Measurements from ENCODE around the gene FCGR2B.
"Not testable (repeated sequence)": the region's sequence is repeated elsewhere in the genome, so short reads cannot be mapped to it uniquely, and the experiment has no call there.

FCGR2B gene

DNA sequence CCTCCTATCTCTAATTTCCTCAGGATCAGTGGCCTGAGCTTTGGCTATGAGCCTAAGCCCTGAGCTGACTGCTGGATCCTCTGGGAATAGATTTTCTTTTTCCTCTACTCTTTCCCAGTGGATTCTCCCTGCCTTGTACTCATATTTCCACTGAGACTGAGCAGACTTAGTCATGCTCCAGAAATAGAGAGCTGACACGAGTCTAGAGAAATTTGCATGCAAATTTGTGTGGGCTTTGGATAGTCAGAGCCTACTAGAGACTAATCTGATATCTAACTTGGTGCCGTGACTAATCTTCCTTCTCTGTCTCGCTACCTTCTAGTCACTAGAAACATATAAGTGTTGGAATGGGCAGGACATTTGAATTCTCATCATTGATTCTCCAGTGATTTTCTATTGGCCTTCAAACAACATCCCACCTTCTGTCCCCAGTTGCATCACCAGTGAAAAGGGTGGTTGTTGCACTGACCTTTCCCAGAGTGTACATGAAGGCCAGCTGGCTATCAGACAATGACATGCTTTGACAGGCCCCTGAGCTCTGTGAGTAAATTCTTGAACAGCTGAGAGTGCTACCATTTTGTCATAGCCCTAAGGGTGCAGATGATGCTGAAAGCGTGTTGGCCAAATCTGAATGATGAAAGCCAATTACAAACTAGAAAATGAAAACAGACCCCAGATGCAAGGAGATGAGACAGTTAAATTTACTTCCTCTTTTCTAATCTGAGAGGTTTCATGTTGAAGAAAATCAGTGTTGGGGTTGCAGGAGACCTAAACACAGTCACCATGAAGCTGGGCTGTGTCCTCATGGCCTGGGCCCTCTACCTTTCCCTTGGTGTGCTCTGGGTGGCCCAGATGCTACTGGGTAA is 43.8 kb downstream of the FCGR2B start, which contains the start of gene FCRLA:
TSS of gene FCRLA (plus strand) at position 748 of the 866 bp plus-strand sequence. CDS start at position 784, 36 bp downstream.
- no peak for DNase-seq

GRCh38 chr1:161707503-161707902 is 44.6 kb downstream of the FCGR2B start:
- no peak for DNase-seq

DNA sequence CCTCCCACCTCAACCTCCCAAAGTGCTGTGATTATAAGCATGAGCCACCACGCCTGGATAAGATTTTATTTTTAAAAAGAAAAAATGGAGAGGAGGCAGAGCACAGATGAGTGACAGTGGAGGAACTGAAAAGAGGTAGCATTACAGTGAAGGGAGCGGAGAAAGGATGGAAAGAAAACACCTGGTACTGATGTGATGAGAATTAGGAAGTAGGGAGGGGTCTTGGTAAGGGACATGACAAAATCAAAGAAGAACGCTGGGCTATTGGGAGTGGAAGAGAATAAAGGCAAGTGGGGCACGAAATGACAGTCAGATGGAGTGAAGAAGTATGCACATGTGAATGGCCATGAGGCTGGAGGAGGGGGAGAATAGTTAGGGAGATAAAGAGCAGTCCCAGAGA is 46.4 kb downstream of the FCGR2B start:
- no peak for DNase-seq

DNA sequence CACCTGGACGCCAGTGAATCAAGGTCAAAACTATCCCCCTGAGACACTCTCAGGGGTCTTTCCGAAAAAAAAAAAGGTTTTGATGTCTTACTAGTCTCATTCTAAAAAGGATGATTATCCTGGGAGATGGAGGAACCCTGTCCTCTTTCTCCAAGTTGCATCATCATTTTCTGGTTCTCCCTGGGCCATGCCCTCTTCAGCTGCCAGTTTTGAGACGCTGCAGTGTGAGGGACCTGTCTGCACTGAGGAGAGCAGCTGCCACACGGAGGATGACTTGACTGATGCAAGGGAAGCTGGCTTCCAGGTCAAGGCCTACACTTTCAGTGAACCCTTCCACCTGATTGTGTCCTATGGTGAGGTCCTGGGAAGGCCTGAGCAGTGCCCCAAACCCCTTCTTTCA is 47.6 kb downstream of the FCGR2B start:
- DNase-seq, result no peak

DNA sequence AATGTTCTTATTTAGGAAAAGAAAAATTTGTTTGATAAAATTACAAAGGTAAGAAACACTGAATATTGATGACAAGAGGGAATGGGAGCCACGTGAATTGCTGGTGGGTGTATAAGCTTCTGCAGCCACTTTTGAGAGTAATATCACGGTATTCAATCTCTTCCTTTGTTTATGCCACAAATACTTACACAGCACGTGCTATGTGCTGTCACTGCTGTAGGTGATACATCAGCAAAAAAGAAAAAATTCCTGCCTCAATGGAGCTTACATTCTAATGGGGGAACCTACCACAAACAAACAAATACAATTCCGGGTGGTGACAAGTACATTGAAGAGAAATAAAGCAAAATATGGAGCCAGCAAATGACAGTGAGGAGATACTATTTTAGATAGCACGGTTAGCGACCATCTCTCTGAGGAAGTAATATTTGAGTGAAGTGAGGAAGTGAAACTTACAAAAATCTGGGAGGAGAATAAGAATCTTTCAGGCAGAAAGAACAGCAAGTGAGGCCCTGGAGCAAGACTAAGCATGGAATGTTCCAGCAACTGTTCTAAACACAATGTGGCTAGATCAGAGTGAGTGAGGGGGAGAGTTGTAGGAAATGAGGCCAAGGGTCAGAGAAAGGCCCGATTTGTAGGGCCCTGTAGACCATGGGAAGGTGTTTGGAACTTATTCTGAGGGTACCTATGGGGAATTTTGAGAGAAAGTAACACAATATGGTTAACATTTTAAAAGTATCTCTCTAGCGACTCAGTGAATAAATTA is 55.8 kb downstream of the FCGR2B start:
- no peak for DNase-seq

DNA sequence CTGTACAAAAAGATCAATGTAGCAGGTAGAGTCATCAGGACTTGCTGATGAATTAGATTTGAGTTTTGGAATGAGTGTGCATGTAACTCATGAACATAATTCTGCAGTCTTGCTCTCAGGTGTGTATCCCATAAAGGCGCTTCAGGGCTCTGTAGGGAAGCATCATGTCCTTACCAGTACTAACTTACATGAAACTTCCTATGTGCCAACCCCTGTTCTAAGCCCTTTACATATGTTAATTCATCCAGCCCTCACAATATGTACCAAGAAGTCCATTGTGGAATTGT is 56.3 kb downstream of the FCGR2B start:
- no peak for DNase-seq

- DNase-seq, result no peak
Measured at GRCh38 chr1:161720422-161720821, 57.5 kb downstream of the FCGR2B start.

GRCh38 chr1:161720956-161721737 is 58.2 kb downstream of the FCGR2B start, which contains the start of gene FCRLB:
TSS of gene FCRLB (plus strand) at chr1:161721544. CDS start at chr1:161722673, 1,129 bp downstream.
- DNase-seq, result no peak

GRCh38 chr1:161721738-161722343 is 58.9 kb downstream of the FCGR2B start:
- no peak for DNase-seq

GRCh38 chr1:161722406-161722805 is 59.5 kb downstream of the FCGR2B start:
- DNase-seq, result no peak

DNA sequence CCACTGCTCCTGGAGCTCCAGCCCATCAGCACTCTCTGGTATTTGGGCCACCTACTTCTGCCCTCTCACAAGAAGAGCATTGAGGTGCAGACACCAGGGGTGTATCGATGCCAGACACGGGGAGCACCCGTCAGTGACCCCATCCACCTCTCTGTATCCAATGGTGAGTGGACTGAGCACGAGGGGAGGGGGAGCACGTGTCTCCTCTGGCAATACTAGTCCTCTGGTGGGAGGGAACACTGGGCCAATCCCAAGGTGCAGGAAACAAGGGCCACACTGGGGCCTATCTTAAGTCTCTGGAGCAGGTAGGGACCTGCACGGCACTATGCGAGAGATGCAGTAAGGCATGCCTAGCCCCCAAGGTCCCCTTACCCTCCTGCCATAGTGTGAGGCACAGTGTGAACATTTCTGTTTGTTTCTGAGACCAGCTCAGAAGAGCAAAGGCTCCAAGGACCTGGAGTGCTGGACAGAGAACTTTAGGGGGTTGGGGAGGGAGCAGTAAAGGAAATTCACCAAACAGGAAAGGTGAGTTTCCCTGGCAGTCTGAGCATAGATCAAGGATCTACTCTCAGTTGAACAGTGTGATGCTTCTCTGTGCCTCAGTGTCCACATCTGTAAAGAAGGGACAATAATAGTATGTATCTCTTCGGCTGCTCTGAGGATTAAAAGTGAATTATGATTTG is 60.7 kb downstream of the FCGR2B start:
- DNase-seq, result no peak

- not testable (repeated sequence) for DNase-seq
Measured at GRCh38 chr1:161725258-161725907, 62.4 kb downstream of the FCGR2B start.

- peak; percentile 22 for DNase-seq
Measured at GRCh38 chr1:161725908-161726472, 63.0 kb downstream of the FCGR2B start.

DNA sequence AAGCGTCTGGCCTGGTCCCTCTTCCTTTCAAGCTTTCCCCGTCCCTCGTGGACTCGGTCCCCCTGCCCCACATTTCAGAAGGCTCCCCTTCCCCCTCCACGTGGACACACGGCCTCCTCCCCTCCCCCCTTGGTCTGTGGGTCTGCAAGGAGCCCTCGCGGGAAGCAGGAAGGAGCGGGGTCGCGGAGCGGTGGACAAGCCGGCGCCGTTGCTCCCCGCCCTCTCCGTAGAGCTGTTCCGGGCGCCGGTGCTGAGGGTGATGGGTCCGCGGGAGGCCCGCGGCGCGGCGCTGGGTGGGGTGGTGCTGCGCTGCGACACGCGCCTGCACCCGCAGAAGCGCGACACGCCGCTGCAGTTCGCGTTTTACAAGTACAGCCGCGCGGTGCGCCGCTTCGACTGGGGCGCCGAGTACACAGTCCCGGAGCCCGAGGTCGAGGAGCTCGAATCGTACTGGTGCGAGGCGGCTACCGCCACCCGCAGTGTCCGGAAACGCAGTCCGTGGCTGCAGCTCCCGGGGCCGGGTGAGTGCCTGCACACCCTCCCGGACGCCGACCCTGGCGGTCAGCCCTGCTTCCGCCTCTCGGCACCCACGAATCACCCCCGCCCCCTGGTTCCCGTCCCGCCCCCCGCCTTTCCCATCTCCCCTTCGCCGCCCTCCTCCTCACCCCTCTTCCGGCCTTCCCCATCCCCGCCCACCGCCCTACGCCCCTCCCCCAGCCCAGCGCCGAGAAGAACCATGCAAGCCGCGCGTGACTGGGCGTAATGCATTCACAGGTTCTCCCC is 63.7 kb downstream of the FCGR2B start:
- DNase-seq, result peak; percentile 71

DNA sequence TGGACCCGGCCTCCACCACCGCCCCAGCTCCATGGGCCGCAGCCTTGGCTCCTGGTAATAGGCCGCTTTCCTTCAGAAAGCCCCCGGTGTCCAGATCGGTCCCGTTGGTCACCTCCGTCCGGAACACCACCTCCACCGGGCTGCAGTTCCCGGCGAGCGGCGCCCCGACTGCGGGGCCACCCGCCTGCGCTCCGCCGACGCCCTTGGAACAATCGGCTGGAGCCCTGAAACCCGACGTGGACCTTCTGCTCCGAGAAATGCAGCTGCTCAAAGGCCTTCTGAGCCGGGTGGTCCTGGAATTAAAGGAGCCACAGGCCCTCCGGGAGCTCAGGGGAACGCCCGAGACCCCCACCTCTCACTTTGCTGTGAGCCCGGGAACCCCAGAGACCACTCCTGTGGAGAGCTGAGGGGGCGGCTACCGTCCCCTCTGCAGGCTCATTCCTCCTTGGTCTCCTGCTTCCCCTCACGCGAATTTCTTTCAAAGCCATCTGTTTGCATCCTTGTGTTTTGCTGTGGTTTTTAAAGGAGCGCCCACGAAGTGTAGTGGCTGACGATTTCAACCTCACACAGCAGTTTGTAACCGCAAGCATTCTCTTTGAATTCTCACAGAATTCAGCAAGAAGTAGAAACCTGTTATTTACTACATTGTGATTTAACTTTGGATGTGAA is 64.4 kb downstream of the FCGR2B start:
- DNase-seq, result no peak
